Adrenal gland (tissue), 12 donors: Measurements from ENCODE around the gene DOCK1. TPM values are rescaled to one million over a fixed set of nuclear protein-coding genes. Genes with fewer than 3 reads are reported as not detected.

ENCODE experiments used
- DNase-seq, 7 donors: peaks; one replicate each; pipeline ENCODE4 v3.0.0-alpha.2; 2019 to 2020
- H3K27ac ChIP-seq, 5 donors: fragments of 200-600 bp; sonication (generic) in 4 of 5; 1 replicate in 3 of 5; 2 replicates in 2 of 5; pipeline versions ENCODE4 v1.5.1 to v1.8.0; 2016 to 2020; ENCODE audit warnings: mild to moderate bottlenecking in 1 of 5
- H3K27me3 ChIP-seq: fragments of 200-600 bp; 2 replicates; pipeline ENCODE4 v1.8.0; 2021
- H3K36me3 ChIP-seq, 2 donors: fragments of 200-600 bp; replicated peaks in 1 of 2; 1 replicate in 1 of 2; 2 replicates in 1 of 2; pipeline versions ENCODE4 v1.5.1 to v1.8.0; 2018 to 2022
- H3K4me1 ChIP-seq, 2 donors: fragments of 200-600 bp; replicated peaks in 1 of 2; 1 replicate in 1 of 2; 2 replicates in 1 of 2; pipeline versions ENCODE4 v1.5.1 to v1.8.0; 2018 to 2021
- H3K4me3 ChIP-seq, 4 donors: fragments of 200-600 bp; sonication (generic) in 3 of 4; one replicate each; pipeline ENCODE4 v1.5.1; 2016 to 2018
- H3K9me3 ChIP-seq, 3 donors: fragments of 200-600 bp; sonication (generic) in 1 of 3; replicated peaks in 1 of 3; 1 replicate in 2 of 3; 2 replicates in 1 of 3; pipeline versions ENCODE4 v1.5.1 to v1.8.0; 2016 to 2021
- CTCF ChIP-seq, 6 experiments: fragments of 450-650 bp in 4 of 6; fragments of 200-600 bp in 2 of 6; sonication (generic) in 1 of 6; IDR thresholded peaks; 1 replicate in 5 of 6; 2 replicates in 1 of 6; pipeline versions ENCODE4 v1.5.1 to v1.8.0; 2016 to 2021; ENCODE audit warnings: antibody characterized with exemption in 6 of 6, mild to moderate bottlenecking in 2 of 6, moderate library complexity in 1 of 6
- POLR2A ChIP-seq, 2 donors: fragments of 450-650 bp; IDR thresholded peaks; one replicate each; pipeline ENCODE4 v1.6.1; 2017; ENCODE audit warnings: antibody characterized with exemption in 2 of 2, mild to moderate bottlenecking in 2 of 2, moderate library complexity in 1 of 2
- WGBS, 4 donors: extraction: QIAGEN DNeasy Blood & Tissue Kit in 2 of 4; methylation state at CpG; one replicate each; pipeline versions ENCODE4 v1.1.5 to v1.1.7; 2013 to 2017; 5-methylcytosine and 5-hydroxymethylcytosine counted together
- intact Hi-C, 2 donors: fragments of 100-400 bp; cut with DNase I; formaldehyde crosslinking; loops; one replicate each; pipeline versions ENCODE4 v1.14.1 to v1.15.0; 2022 to 2023
- polyA plus RNA-seq, 3 donors: library from polyadenylated mRNA; stranded (reverse); fragments of 200-250 nt in 2 of 3; fragments of 350-450 nt in 1 of 3; fragmentation: Illumina TruSeq in 1 of 3; extraction: RNeasy Lipid Tissue Mini Kit (QIAGEN cat#74804) in 1 of 3; gene quantifications; one replicate each; pipeline ENCODE4 v1.2.3, GENCODE V29; 2013 to 2014
- total RNA-seq, 9 donors: library from RNA; depleted of rRNA in 4 of 9; stranded (reverse); fragments of >200 nt in 4 of 9; fragments of 120-200 nt in 1 of 9; fragmentation: NEBNext Ultra II Directional in 1 of 9; extraction: Animal tissue kit (Norgen Biotek cat#: 25700) in 1 of 9; gene quantifications; one replicate each; pipeline versions ENCODE4 v1.1.0 to v1.2.4, GENCODE V29; 2013 to 2023
- donor health status: healthy with polysubstance abuse.
- donor health status: Bipolar disorder and iron deficiency.
- donor health status: DM: yes; HTN: yes; CAD: no.
- donor health status: DM: no; HTN: no; CAD: no.
- donor health status: DM: no; HTN: no; CAD: no.
- donor health status: DM: yes; HTN: yes; CAD: no.

Gene DOCK1
- total and polyA plus RNA-seq, 12 donors = 8.1 to 30.4 (median 21.6) TPM

GRCh38 chr10:127195571-127196281, 290.5 kb downstream of the DOCK1 start:
- TF ChIP-seq CTCF (IDR thresholded peaks at IDR 0.05) (no peak), POLR2A (IDR thresholded peaks at IDR 0.05) (no peak)
- 1 to 14% (median 3%) methylated on average over 8 to 91 of the region's 91 CpGs for WGBS, 4 donors
- DNase-seq = no peak
- Histone ChIP-seq H3K4me3 (peak overlapping the region in 2 of 4 donors; percentile 18 to 56), H3K27ac (no peak overlapping the region), H3K4me1 (peaks cover 8 to 12% of the 10 kb centered on the region in 2 donors), H3K36me3 (no peaks in the 10 kb centered on the region), H3K9me3 (no peaks in the 10 kb centered on the region), H3K27me3 (peaks cover 13% of the 10 kb centered on the region)
- intact Hi-C loops = no loop called here

GRCh38 chr10:127196282-127197153, 291.3 kb downstream of the DOCK1 start, which contains the start of gene INSYN2A:
Gene INSYN2A, minus strand, starts transcription at chr10:127196591. Its CDS starts 20,196 bp downstream, at chr10:127176395.
- H3K4me1 ChIP-seq = peaks cover 8 to 12% of the 10 kb centered on the region in 2 donors
- H3K4me3 ChIP-seq = peak within 1 kb of the TSS in 2 of 4 donors; percentile 18 to 56
- H3K36me3 ChIP-seq = no peaks in the 10 kb centered on the region
- H3K27me3 ChIP-seq = peaks cover 13% of the 10 kb centered on the region
- peak in 3 of 7 donors; percentile 16 to 26 (median 25) for DNase-seq
- intact Hi-C loops = no loop called here
- 4 to 45% (median 7%) methylated on average over 6 to 81 of the region's 81 CpGs; no CpG with 5 or more reads in 1 of the 4 donors for WGBS, 4 donors
- H3K9me3 ChIP-seq = no peaks in the 10 kb centered on the region
- no peak within 1 kb of the TSS for H3K27ac ChIP-seq
- TF ChIP-seq CTCF (IDR thresholded peaks at IDR 0.05) (no peak), POLR2A (IDR thresholded peaks at IDR 0.05) (no peak)

- no peak overlapping the region for H3K27ac ChIP-seq
- DNase-seq = no peak
- 71 to 77% (median 74%) methylated on average over 4 to 5 of the region's 5 CpGs; no CpG with 5 or more reads in 1 of the 4 donors for WGBS, 4 donors
- H3K36me3 ChIP-seq = no peaks in the 10 kb centered on the region
- peaks cover 8 to 12% of the 10 kb centered on the region in 2 donors for H3K4me1 ChIP-seq
- intact Hi-C loops = no loop called here
- peaks cover 13% of the 10 kb centered on the region for H3K27me3 ChIP-seq
- no peaks in the 10 kb centered on the region for H3K9me3 ChIP-seq
- no peak overlapping the region for H3K4me3 ChIP-seq
- TF ChIP-seq POLR2A (IDR thresholded peaks at IDR 0.05) = no peak
- no peak for TF ChIP-seq CTCF (IDR thresholded peaks at IDR 0.05)
Observed at GRCh38 chr10:127197154-127197432, 291.9 kb downstream of the DOCK1 start.

DNA sequence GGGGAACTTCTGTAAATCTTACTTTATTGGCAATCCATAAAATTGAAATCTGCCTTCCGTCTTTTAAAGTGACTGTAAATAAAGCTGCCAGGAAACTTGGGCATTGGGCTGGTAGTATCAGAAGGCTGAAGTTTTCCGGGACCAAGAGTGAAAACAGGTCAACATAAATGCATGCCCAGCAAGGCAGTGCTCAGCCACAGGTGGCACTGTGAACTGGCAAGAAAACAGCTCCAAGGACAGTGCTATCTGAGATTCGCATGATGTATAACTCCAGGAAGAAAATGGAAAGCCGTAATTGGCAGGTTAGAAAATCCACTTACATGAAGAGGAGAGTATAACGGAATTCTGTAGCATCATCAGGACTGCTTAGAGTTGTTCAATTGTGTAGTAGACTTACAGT, 293.1 kb downstream of the DOCK1 start:
- Histone ChIP-seq H3K27ac (no peak overlapping the region), H3K27me3 (peaks cover 7% of the 10 kb centered on the region), H3K4me3 (no peak overlapping the region), H3K9me3 (no peaks in the 10 kb centered on the region), H3K4me1 (peaks cover 8 to 12% of the 10 kb centered on the region in 2 donors), H3K36me3 (no peaks in the 10 kb centered on the region)
- intact Hi-C loops = no loop called here
- TF ChIP-seq CTCF (IDR thresholded peaks at IDR 0.05) (no peak), POLR2A (IDR thresholded peaks at IDR 0.05) (no peak)
- 55 to 71% (median 64%) methylated on average over 5 of the region's 5 CpGs for WGBS, 4 donors
- no peak for DNase-seq
